Nephron progenitor cell (in vitro differentiated cells): ENCODE results near the gene NTRK2.

Experiments
- DNase-seq: peaks from one replicate; pipeline ENCODE4 v3.0.0; 2021
- H3K27ac Mint-ChIP-seq: 2 replicates; pipeline ENCODE4 v1.8.0; 2021; ENCODE audit warnings: mild to moderate bottlenecking, moderate library complexity, mixed read lengths
- H3K27me3 Mint-ChIP-seq: 2 replicates; pipeline ENCODE4 v1.8.0; 2021; ENCODE audit warnings: mild to moderate bottlenecking, low read depth, mixed read lengths; ENCODE audit not compliant: poor library complexity
- H3K36me3 Mint-ChIP-seq: 2 replicates; pipeline ENCODE4 v1.8.0; 2021; ENCODE audit warnings: low read depth, mixed read lengths
- H3K4me1 Mint-ChIP-seq: 2 replicates; pipeline ENCODE4 v1.8.0; 2021; ENCODE audit warnings: mixed read lengths
- H3K4me3 Mint-ChIP-seq: 2 replicates; pipeline ENCODE4 v1.8.0; 2021; ENCODE audit warnings: mild to moderate bottlenecking, moderate library complexity, mixed read lengths
- H3K9me3 Mint-ChIP-seq: 2 replicates; pipeline ENCODE4 v1.8.0; 2021; ENCODE audit warnings: mild to moderate bottlenecking, moderate library complexity, mixed read lengths
- CTCF ChIP-seq: fragments of 200-600 bp; sonication (generic); IDR thresholded peaks from 2 replicates; pipeline ENCODE4 v1.5.0; 2021; ENCODE audit warnings: antibody characterized with exemption

NTRK2 gene

GRCh38 chr9:84971571-84971970 is 302.0 kb downstream of the NTRK2 start:
- H3K27ac Mint-ChIP-seq, result no peak overlapping the region
- H3K27me3 Mint-ChIP-seq, result peaks cover 4% of the 10 kb centered on the region
- TF ChIP-seq CTCF, result no peak
- H3K4me3 Mint-ChIP-seq, result no peak overlapping the region
- H3K36me3 Mint-ChIP-seq, result no peaks in the 10 kb centered on the region
- H3K9me3 Mint-ChIP-seq, result no peaks in the 10 kb centered on the region
- H3K4me1 Mint-ChIP-seq, result peaks cover 5% of the 10 kb centered on the region
- DNase-seq, result no peak

DNA sequence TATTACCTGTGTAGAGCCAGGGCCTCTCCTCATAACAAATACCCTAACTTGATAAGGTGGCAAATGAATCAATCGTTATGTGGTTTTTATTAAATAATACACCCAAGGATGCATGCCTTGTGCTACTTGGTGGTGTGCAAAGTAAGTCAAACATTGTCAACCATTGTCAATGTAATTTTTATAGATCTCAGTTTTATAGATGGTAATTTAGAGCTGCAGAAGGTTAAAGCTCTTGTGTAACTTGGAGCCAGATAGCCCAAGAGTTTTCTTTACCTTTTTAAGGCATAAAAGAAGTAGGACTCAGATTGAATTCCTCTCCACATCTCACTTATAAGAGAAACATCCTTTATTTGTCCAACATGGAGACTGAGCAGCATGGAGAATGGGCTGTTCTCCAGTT is 304.7 kb downstream of the NTRK2 start:
- Mint-ChIP-seq H3K4me1 (peaks cover 5% of the 10 kb centered on the region), H3K27ac (no peak overlapping the region), H3K36me3 (no peaks in the 10 kb centered on the region), H3K27me3 (peaks cover 4% of the 10 kb centered on the region), H3K4me3 (no peak overlapping the region), H3K9me3 (peaks cover 3% of the 10 kb centered on the region)
- no peak for DNase-seq
- no peak for TF ChIP-seq CTCF

GRCh38 chr9:84974855-84975254 is 305.3 kb downstream of the NTRK2 start:
- H3K27ac Mint-ChIP-seq, result no peak overlapping the region
- no peaks in the 10 kb centered on the region for H3K36me3 Mint-ChIP-seq
- no peak for DNase-seq
- peaks cover 4% of the 10 kb centered on the region for H3K27me3 Mint-ChIP-seq
- TF ChIP-seq CTCF, result no peak
- peaks cover 5% of the 10 kb centered on the region for H3K4me1 Mint-ChIP-seq
- no peak overlapping the region for H3K4me3 Mint-ChIP-seq
- peaks cover 3% of the 10 kb centered on the region for H3K9me3 Mint-ChIP-seq

GRCh38 chr9:84975926-84976325 is 306.4 kb downstream of the NTRK2 start:
- Mint-ChIP-seq H3K27me3 (peaks cover 4% of the 10 kb centered on the region), H3K36me3 (no peaks in the 10 kb centered on the region), H3K4me3 (no peak overlapping the region), H3K4me1 (peaks cover 5% of the 10 kb centered on the region), H3K9me3 (peaks cover 7% of the 10 kb centered on the region), H3K27ac (no peak overlapping the region)
- no peak for DNase-seq
- TF ChIP-seq CTCF, result no peak

DNA sequence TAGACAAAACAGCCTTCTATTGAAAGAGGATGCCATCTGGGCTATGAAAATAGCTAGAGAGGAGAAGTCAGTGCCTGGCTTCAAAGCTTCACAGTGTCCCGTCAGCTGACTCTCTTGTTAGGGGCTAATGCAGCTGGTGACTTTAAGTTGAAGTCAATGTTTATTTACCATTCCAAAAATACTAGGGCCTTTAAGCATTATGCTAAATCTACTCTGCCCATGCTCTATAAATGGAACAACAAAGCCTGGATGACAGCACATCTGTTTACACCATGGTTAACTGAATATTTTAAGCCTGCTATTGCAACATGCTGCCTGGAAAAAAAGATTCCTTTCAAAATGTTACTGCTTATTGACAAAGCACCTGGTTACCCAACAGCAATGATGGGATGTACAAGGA is 309.1 kb downstream of the NTRK2 start:
- Mint-ChIP-seq H3K27me3 (peaks cover 4% of the 10 kb centered on the region), H3K4me1 (peaks cover 5% of the 10 kb centered on the region), H3K4me3 (no peak overlapping the region), H3K27ac (no peak overlapping the region), H3K9me3 (peaks cover 7% of the 10 kb centered on the region), H3K36me3 (no peaks in the 10 kb centered on the region)
- no peak for DNase-seq
- no peak for TF ChIP-seq CTCF

- Mint-ChIP-seq H3K9me3 (peaks cover 4% of the 10 kb centered on the region), H3K4me3 (no peak overlapping the region), H3K27ac (no peak overlapping the region), H3K4me1 (peaks cover 4% of the 10 kb centered on the region), H3K27me3 (peaks cover 6% of the 10 kb centered on the region), H3K36me3 (no peaks in the 10 kb centered on the region)
- no peak for TF ChIP-seq CTCF
- DNase-seq, result no peak
Observed at GRCh38 chr9:84983749-84984148, 314.2 kb downstream of the NTRK2 start.
